Measurements from ENCODE around the gene GUCY1A1.
"Not testable (repeated sequence)": the region's sequence is repeated elsewhere in the genome, so short reads cannot be mapped to it uniquely, and the experiment has no call there.

The GUCY1A1 gene, protein sequence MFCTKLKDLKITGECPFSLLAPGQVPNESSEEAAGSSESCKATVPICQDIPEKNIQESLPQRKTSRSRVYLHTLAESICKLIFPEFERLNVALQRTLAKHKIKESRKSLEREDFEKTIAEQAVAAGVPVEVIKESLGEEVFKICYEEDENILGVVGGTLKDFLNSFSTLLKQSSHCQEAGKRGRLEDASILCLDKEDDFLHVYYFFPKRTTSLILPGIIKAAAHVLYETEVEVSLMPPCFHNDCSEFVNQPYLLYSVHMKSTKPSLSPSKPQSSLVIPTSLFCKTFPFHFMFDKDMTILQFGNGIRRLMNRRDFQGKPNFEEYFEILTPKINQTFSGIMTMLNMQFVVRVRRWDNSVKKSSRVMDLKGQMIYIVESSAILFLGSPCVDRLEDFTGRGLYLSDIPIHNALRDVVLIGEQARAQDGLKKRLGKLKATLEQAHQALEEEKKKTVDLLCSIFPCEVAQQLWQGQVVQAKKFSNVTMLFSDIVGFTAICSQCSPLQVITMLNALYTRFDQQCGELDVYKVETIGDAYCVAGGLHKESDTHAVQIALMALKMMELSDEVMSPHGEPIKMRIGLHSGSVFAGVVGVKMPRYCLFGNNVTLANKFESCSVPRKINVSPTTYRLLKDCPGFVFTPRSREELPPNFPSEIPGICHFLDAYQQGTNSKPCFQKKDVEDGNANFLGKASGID

DNA sequence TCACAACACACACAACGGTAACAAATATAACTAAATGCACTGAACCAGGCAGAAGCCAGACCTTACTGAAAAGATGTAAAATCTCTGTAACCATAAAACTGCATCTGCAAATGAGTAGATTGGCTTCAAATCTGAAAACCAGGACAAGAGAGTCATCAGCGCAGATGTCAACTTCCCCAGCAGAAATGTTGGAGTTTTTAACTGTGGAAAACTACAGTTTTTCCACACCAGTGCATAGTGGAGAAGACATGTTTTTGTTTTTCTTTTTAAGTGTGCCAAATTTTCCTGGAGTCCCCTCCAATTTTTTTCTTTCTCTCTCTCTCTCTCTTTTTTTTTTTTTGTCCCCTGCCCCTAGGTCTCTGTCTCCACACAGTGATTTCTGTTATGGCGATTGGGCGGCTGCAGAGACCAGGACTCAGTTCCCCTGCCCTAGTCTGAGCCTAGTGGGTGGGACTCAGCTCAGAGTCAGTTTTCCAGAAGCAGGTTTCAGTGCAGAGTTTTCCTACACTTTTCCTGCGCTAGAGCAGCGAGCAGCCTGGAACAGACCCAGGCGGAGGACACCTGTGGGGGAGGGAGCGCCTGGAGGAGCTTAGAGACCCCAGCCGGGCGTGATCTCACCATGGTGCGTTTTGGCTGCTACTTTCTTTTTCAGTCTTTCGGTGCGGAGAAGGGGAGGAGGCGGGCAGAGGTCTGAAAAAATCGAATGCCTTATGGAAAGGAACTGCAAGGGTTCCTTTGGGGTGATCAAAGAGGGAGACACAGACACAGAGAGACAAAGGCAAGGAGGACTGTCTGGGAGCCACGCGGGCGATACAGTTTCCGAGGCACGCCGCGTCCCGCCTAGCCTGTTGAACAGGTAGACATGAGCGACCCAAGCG lies at the start of gene GUCY1A1:
Gene GUCY1A1, plus strand, starts transcription at position 505 of the 878 bp plus-strand sequence. CDS start 30,020 bp downstream, outside the sequence.
- DNase-seq (ENCODE audit: insufficient read length, low spot score): peak; percentile 11
- FAIRE-seq: no peak

DNA sequence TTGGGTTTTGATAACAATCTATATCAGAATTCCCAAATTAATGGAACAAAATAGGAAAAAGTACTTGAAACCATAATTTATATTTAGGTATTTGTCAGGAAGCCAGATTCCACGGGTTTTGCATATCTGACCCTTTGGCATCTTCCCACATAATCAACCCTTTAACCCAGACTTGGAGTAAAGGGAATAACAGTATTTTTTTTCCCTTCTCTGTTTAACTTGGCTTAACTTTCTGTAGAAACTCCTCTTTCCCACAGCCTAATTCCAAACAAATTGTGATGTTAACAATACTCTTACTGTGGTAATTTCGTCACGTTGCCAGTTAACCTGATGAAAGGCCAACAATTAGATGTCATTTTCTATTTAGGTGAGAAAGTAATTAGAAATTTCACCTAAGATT lies 49.4 kb upstream of the GUCY1A1 start:
- FAIRE-seq: no peak
- DNase-seq (ENCODE audit: insufficient read length, low spot score): no peak

DNA sequence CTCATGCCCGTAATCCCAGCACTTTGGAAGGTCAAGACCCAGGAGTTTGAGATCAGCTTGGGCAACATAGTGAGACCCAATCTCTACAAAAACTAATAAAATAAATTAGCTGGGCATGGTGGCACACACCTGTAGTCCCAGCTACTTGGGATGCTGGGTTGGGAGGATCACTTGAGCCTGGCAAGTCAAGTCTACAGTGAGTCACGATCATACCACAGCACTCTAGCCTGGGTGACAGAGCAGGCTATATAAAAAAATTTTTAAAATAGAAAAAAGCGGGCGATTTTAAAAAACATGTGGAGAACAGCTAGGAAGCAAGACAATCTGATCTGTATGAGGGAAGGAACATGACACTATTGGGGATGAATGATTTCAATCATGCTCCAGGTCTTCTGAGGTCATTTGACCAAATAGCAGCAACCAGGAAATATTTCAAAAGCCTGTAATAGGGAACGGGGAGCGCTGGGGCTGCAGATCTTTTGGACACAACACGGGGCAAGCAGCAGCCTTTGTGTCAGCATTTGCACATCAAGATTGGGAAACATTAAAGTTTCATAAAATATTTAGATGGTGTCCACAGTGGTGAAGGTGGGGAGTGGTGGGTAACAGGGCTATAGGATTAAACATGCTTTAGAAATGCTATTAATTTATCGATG lies 48.3 kb upstream of the GUCY1A1 start:
- FAIRE-seq (no peak), DNase-seq (ENCODE audit: insufficient read length, low spot score) (no peak)

DNA sequence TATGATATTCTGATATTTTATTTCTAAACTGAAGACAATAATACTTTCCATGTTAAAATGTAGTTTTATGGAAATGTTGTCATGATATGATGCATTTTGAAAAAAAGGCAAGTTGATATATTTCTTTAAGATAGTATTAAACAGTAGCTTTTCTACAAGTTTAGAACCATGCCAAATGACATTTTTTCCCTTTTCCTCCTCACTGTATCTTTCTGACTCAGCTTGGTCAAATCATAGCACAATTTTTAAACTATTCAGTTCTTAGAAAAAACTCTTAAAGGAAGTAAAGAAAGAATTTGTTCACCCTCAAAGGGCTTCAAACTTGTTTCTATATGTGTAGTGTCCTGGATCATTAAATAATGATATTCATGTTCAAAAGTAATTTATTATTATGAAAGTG lies 46.0 kb upstream of the GUCY1A1 start:
- DNase-seq (ENCODE audit: insufficient read length, low spot score) (no peak), FAIRE-seq (no peak)

DNA sequence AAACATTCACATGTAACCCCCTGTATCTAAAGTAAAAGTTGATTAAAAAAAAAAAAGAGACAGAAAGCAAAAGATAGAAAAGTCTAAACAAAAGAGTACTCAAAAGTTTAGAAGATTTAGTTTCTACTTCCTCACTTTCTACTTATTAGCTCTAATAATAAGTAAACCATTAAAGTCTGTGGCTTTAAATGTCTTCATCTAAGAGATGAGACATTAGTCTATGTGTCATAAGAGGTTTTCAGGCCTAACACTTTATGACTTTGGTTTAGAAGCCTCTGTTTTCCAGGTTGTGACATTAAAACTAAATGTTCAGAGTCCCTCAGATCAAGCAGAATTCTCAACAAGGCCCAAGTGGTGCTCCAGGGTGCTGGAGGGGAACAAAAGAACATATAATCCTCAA lies 42.2 kb upstream of the GUCY1A1 start:
- FAIRE-seq: no peak
- DNase-seq (ENCODE audit: insufficient read length, low spot score): no peak

DNA sequence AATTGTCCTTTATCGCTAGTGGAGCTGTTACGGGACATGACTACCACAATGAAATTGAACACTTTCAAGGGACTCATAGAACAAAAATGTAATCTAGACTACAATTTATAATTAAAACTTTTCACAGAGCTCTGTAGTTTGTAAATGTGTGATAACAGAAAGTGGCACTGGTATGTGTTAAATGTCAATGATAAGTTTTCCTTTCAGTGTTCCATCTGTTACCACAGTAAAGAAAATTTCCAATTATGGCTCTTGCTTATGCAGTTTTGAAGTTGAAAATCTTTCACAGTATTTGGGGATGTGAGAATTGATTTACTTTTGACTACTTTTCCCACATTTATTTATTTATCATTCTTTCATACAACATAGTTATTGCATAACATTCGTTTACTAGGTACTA lies 40.1 kb upstream of the GUCY1A1 start:
- DNase-seq (ENCODE audit: insufficient read length, low spot score): no peak
- FAIRE-seq: no peak

DNA sequence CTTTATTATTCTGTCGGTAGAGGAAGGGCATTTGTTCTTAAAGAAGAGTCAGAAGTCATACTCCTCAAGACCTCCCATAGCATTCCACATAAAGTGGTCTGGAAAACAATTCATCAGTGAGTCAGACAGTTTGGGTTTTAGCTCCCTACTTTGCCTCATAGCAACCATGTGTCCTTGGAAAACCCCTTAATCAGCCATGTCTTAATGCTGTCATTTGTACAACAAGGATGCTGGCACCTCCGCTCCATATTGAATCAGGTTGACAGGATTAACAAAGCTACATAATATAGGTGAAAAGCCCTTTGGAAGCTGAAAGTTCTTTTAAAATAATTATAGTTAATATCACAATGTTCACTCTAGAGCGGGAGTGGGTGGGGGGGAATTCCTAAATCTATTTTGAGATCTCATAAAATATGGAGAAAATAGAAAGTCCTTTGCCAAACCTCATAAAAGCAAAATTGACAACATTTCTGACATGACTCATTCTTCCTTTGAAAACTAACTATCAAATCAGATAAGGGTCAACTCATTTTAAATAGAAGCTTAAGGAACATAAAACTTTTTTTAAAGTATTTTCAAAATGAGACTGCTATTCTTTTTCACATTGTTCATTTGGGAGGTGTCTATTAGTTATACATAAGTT lies 37.3 kb upstream of the GUCY1A1 start:
- no peak for FAIRE-seq
- DNase-seq (ENCODE audit: insufficient read length, low spot score): peak; percentile 24

DNA sequence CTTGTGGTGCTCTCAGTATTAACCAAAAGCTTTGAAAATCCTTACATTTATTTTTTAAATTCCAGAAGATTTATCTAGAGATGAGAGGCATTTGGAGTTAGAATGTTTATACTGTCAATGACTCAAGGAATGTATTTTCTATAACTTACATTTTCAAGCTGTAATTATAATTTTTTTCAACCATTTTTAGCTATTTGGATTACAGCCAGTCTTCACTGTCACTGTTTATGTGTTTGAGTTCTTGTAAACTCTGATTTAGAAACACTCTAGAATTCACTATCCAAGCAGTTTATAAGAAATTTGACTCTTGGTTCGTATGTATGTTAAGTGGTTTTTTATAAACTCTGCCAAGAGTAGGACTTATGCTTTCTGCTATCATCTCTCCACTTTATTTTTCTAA lies 36.7 kb upstream of the GUCY1A1 start:
- FAIRE-seq (no peak), DNase-seq (ENCODE audit: insufficient read length, low spot score) (no peak)

DNA sequence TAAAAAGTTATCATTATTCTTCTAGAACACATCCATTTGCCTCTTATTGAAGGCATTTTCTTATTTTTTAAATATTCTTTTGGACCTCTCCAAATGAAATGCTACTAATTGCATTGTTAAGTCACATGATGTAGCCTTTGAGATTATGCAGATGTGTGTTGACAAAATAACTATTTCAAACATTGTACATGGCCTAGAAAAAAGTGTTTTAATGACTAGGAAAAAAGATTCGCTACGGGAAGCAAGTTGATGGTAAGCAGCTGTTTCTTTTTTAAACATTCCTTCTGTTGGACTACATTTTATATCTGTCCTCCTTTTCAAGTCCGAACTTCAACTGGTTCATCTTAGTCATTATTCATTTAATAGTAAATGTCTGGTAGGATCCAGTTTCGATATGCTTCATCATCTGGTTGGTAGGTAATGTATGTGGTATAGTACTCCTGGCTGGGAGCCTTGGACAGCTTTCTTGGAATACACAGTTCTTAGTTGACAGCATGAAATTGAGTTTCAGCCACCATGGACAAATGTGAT lies 34.3 kb upstream of the GUCY1A1 start:
- DNase-seq (ENCODE audit: insufficient read length, low spot score): no peak
- FAIRE-seq: no peak

DNA sequence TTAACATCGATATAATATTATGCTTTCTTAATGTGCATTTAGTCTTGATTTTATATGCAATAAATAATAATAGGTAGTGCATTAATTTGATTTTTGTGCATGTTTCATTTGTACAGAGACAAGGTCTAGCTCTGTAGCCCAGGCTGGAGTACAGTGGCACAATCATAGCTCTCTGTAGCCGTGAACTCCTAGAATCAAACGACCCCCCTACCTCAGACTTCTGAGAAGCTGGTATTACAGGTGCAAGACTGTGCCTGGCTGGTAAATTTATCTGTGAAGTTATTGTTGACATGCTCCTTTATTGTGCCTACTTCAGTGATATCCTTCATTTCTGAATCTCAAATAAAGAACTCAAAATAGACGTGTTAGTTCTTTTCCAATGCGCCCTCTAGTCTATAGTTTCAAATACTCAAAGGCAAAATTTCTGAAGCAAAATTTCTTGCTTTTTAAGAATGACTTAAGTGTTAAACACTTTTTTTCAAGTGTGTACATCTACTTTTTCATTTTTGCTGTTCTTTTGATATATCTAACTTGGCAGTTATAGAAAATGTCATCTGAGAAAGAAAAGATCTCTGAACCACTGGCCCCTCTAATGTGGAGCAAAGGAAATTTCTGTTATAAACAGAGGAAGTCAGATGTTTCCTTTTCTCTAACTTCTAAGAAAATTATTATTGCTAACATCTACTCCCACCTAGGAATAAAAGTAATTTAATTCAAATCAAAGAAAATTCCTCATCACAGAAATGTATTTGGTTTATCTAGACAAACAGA lies 28.3 kb upstream of the GUCY1A1 start:
- FAIRE-seq: no peak
- no peak for DNase-seq (ENCODE audit: insufficient read length, low spot score)

DNA sequence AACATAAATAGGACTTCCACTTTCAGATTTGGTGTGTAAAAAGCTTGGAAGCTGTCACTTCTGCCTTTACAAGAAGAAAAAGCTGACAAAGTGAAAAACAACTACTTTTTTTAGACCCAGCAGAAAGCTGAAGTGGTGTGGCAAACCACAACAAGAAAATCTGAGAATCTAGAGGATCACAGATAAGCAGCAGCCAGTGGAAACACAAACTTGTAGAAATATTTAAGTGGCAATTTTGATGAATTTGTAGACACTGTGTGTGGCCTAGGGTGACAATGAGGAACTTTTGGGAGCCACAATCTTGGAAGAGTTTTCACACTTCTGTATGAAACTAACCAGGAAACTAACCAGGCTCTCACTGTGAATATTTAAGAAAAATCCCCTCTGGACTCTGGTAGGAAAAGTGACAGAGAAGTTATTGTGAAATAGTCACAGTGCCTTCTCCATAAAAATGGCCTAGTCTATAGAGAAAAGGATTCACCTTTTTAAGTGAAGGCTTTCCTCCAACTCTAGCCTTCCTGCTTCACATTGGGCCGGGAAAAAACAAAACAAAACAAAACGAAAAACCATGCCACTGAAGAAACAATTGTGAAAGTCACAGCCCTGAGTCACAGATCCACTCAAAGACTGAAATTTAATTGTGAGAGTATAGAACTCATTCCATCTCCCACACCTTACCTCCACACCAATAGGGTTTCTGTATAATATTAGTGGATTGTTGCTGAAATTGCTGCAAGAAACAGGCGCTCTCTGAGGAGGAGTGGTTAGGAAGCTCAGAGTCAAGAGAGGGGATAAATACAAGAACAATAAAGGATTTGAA lies 26.7 kb upstream of the GUCY1A1 start:
- no peak for DNase-seq (ENCODE audit: insufficient read length, low spot score)
- no peak for FAIRE-seq

DNA sequence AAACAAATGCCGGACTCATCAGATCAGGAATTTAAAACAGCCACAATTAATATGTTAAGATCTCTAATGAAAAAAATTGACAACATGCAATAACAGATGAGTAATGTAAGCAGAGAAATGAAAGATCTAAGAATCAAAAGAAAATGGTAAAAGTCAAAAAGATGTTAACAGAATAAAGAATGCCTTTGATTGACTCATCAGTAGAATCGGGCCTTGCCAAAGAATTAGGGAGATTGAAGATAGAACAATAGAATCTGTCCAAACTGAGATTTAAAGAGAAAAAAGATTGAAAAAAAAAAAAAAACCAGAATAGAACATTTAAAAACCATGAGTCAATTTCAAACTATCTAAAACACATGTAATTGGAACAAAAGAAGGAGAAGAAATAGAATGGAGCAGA lies 25.9 kb upstream of the GUCY1A1 start:
- FAIRE-seq (no peak), DNase-seq (ENCODE audit: insufficient read length, low spot score) (no peak)

DNA sequence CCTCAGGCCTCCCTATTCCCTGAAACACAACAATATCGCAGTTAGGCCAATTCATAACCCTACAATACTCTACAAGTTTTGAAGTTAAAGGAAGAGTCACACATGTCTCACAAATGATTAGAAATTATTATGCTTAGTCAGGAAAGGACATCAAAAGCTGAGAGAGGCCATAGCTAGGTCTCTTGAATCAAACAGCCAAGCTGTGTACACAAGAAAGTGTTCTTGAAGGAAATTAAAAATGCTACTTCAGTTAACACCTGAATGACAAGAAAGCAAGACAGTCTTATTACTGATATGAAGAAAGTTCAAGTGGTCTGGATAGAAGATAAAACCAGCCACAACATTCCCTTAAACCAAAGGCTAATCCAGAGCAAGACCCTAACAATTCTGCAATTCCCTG lies 23.6 kb upstream of the GUCY1A1 start:
- DNase-seq (ENCODE audit: insufficient read length, low spot score) (no peak), FAIRE-seq (no peak)

DNA sequence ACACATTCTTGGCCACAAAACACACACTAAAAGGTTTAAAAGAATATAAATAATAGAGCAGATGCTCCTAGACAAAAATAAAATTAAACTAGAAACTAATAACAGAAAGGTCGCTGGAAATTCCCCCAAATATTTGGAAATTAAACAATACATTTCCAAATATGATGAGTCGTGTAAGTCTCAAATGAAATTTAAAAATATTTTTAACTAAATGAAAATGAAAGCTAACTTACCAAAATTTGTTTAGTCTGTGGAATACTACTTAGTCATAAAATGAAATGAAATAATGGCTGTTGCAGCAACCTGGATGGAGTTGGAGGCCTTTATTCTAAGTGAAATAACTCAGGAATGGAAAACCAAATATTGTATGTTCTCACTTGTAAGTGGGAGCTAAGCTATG lies 20.6 kb upstream of the GUCY1A1 start:
- DNase-seq (ENCODE audit: insufficient read length, low spot score): no peak
- no peak for FAIRE-seq

DNA sequence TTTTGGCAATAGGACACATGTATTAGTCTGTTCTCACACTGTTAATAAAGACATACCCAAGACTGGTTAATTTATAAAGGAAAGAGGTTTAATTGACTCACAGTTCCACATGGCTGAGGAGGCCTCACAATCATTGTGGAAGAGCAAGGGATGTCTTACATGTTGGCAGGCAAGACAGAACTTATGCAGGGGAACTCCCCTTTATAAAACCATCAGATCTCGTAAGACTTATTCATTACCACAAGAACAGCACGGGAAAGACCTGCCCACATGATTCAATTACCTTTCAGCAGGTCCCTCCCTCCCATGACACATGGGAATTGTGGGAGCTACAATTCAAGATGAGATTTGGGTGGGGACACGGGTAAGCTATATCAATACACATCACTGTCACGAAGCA lies 15.9 kb upstream of the GUCY1A1 start:
- not testable (repeated sequence) for FAIRE-seq; DNase-seq (ENCODE audit: insufficient read length, low spot score)

DNA sequence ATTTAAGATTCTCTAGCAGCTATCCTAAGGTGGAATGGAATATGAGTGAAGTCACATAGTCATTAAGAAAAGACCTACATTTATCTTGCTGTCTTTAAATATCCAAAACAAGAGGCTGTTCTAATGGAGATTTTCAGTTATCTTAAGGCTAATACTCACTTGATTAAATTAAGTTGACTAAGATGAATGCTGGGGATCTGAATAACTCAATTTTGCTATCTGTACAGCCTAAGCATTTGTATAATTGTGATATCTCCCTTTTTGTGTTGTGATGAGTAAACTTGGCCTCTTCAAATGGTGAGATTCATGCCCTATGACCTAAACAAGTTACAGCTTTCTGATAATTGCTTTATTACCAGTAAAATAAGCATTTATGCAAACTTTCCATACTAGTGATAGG lies 13.6 kb upstream of the GUCY1A1 start:
- DNase-seq (ENCODE audit: insufficient read length, low spot score) (no peak), FAIRE-seq (no peak)

DNA sequence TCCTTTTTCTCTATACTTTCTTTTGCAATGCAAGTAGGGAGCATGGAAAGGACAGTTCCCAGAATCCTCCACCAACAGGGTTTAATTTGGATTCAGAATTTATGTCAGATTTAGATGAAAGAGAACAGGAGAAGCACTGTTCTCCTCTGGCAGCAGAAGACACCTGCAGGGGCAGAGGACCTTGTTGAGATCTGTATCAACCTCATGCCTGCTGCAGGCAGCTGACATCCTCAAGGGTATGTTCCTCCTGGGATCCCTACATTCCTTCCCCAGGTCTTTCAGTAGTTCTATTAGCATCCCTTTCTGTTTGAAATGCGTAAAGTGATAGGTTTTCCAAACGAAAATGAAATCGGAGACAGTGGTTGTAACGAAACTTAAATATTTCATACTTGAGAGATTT lies 10.6 kb upstream of the GUCY1A1 start:
- FAIRE-seq (no peak), DNase-seq (ENCODE audit: insufficient read length, low spot score) (no peak)

DNA sequence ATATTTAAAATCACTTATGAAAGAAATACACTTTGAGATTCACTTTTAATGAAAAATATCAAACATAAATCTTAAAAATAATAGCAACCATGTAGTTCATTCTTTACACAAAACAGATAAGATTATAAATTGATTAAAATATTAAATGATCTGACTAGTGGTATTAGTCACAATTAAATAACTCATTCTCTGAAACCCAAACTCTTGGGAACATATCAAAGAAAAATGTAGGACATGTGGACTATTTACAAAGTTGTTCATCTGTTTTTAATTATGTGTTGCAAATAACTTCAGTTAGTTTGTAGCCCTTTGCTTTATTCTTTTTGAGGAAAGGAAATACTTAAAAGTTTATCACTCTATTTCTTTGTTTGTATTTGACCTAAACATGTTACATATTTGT lies 9.5 kb upstream of the GUCY1A1 start:
- DNase-seq (ENCODE audit: insufficient read length, low spot score) (no peak), FAIRE-seq (no peak)

Measured in HTR-8/SVneo (cell line).